LNCAP (cell line): ENCODE data around the gene NRF1.

Source experiments
- TF ChIP-seq, protein P1 (sequence below): fragments of 450-650 bp; IDR thresholded peaks from 2 replicates; pipeline ENCODE4 v1.5.1; 2017; ENCODE audit warnings: mild to moderate bottlenecking

Gene NRF1

DNA sequence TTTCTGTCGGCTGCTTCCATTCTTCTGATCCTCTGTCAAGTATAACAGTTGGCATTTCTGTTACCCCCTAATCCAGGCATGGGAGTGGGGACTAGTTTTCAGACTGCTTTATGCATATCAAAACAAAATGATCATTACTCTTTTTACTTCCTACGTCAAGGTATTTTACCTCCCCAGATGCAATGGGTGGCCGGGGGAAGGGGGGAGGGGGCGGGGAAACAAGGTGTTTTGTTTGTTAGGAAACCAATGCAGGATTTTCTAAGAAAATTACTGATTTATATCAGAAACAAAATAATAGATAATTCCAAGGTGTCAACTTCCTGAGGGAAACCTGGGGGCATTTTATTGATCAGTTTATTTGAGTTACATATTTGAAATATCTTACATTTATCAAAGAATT lies 66.3 kb downstream of the NRF1 start:
- TF ChIP-seq, protein P1, sequence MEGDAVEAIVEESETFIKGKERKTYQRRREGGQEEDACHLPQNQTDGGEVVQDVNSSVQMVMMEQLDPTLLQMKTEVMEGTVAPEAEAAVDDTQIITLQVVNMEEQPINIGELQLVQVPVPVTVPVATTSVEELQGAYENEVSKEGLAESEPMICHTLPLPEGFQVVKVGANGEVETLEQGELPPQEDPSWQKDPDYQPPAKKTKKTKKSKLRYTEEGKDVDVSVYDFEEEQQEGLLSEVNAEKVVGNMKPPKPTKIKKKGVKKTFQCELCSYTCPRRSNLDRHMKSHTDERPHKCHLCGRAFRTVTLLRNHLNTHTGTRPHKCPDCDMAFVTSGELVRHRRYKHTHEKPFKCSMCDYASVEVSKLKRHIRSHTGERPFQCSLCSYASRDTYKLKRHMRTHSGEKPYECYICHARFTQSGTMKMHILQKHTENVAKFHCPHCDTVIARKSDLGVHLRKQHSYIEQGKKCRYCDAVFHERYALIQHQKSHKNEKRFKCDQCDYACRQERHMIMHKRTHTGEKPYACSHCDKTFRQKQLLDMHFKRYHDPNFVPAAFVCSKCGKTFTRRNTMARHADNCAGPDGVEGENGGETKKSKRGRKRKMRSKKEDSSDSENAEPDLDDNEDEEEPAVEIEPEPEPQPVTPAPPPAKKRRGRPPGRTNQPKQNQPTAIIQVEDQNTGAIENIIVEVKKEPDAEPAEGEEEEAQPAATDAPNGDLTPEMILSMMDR = no peak

DNA sequence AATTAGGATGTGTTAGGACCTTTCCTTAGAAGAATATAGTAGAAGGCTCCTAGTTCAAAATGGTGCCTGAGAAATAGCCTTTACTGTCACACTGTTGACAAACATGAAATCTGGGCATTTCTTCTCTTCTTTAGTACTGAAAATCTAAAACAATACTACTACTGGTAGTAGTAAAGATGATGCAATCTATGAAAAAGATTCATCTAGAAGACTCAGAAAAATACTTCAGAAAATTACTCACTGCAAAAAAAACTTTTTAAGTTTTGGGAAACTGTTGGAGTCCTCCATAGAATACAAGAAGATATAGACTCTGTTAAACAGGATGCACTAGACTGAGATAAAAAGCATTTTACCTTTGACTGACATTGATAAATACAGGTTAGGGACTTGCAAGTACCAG lies 67.1 kb downstream of the NRF1 start:
- TF ChIP-seq, protein P1 = no peak

DNA sequence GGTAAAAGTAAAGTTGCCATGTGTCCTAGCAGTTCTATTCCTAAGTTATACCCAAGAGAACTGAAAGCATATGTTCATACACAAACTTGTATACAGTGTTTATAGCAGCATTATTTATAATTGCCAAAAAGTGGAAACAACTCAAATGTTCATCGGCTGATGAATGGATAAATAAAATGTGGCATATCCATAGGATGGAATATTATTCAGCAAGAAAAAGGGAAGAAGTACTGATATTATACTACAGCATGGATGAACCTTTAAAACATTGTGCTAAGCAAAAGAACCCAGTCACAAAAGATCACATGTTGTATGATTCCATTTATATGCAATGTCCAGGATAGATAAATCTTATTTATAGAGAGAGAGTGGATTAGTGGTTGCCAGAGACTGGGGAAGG lies 68.9 kb downstream of the NRF1 start:
- TF ChIP-seq, protein P1 = no peak

DNA sequence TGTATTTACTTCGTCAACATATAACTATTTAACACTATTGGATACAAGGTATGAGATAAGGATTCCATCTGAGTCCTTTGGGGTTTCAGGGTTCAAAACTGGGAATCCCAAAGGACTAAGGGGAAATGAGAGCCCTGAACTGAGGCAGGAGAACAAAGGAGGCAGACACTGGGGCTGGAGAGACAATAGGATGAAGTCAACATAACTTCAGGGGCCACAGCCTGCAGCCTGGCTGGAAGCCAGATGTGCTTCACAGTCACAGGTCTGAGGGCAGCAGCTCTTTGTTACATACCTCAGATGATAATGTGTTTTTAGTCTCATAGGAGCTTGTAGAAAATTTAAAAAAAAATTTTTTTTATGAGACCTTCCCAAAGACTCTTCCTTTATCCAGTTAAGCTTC lies 73.3 kb downstream of the NRF1 start:
- TF ChIP-seq, protein P1 = no peak

DNA sequence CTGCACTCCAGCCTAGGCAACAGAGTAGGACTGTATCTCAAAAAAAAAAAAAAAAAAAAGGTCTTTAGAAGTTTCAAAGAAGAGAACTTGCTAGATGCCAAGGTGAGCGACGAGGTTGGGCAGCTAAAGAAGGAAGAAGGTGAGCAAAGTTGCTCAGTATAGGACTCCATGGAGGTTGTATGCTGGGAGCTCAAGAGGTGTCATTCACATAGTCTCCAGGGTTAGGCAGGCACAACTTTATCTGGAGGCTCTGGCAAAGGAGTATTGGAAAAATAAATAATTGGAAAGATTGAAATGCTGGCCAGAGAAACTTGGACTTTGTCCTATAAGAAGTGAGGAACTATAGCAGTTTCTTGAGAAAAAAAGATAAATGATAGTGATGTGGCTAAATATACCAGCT lies 74.5 kb downstream of the NRF1 start:
- TF ChIP-seq, protein P1 = no peak

DNA sequence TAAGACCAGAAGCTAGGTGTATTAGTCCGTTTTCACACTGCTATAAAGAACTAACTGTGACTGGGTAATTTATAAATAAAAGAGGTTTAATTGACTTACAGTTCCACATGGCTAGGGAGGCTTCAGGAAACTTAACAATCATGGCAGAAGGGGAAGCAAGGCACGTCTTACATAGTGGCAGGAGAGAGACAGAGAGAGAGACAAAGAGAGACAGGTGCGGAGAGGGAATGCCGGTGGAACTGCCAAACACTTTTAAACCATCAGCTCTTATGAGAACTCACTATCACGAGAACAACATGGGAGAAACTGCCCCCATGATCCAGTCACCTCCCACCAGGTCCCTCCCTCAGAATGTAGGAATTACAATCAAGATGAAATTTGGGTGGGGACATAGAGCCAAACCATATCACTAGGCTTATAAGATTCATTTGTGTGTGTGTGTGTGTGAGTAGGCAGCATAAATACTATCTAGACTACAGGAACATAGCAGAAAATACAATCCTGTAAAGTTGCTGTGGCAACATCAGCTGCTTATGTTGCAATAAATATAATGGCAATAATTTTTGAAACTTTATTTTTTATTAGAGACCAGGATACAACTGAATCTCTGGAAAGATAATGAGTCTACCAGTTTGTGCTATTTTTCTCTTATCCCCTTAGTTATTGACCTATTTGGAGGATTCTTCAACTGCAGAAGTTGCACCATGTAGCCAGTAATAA lies 77.1 kb downstream of the NRF1 start:
- TF ChIP-seq, protein P1 = no peak

DNA sequence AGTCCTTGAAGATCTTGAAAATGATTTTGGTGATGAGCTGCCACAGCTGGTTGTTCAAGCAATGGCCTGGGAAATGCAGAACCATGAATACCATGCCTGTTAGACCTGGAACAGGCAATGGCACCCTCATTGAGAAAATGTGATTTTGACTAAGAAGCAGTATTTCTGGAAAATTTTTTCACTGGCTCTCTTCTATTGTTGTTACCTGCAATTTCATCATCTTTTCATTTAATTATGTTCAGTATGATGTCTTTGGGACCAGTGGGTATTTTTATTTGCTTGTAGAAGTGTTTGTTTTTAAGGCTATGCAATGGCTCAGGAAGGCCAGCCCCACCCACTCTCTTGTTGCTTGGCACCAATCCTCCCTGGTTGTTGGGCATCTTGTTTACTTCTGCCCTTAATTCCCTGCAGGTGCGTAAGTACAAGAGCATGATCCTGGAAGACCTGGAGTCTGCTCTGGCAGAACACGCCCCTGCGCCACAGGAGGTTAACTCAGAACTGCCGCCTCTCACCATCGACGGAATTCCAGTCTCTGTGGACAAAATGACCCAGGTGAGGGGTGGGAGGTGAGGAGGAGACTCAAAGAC lies 78.6 kb downstream of the NRF1 start:
- TF ChIP-seq, protein P1 = no peak
